GM18499 (cell line): ENCODE data around the gene LCNL1.
A peak's percentile ranks its signal among the peaks of the same experiment; 100 is the strongest.

ENCODE experiments used
- ATAC-seq: cut with Tn5 transposase; IDR thresholded peaks from one replicate; pipeline ENCODE4 v1.9.1; 2021; ENCODE audit warnings: moderate number of reproducible peaks; ENCODE audit not compliant: insufficient read depth, unreplicated experiment

Gene LCNL1

GRCh38 chr9:136982232-136983051, at the start of gene LCNL1:
LCNL1 (plus strand) TSS chr9:136982993; CDS start chr9:136983587, 594 bp downstream.
- no peak for ATAC-seq

DNA sequence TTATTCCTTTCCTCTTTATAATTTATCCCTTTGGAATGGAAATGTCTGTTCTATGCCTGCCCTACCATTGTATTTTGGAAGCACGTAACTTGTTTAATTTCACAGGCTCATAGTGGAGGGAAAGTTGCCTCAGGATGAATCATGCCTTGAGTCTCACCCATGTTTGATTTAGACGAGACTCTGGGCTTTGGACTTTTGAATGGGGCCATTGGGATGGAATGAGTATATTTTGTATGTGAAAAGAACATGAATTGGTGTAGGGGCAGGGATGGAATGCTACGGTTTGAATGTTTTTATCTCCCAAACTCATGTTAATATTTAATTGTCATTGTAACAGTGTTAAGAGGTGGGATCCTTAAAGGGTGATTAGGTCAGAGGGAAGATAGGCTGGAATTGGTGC, 48.5 kb upstream of the LCNL1 start:
- no peak for ATAC-seq

DNA sequence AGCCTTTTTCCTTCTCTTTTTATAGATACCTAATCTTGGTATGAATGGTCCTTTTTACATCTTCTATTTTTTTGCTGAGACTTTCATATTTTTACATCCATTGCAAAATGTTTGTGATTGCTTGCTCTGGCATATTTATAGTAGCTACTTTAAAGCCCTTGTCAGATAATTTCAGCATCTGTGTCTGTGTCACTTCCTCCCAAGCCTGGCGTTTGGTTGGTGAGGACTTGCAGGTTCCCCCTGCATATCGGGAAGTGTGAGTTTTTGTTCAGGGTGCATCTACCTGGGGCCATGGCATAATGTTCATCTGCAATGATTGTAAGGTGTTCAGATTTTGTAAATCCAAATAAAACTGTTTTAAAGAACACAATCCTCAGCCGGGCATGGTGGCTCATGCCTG, 47.1 kb upstream of the LCNL1 start:
- ATAC-seq: no peak

GRCh38 chr9:136936645-136937170, 46.1 kb upstream of the LCNL1 start:
- no peak for ATAC-seq

DNA sequence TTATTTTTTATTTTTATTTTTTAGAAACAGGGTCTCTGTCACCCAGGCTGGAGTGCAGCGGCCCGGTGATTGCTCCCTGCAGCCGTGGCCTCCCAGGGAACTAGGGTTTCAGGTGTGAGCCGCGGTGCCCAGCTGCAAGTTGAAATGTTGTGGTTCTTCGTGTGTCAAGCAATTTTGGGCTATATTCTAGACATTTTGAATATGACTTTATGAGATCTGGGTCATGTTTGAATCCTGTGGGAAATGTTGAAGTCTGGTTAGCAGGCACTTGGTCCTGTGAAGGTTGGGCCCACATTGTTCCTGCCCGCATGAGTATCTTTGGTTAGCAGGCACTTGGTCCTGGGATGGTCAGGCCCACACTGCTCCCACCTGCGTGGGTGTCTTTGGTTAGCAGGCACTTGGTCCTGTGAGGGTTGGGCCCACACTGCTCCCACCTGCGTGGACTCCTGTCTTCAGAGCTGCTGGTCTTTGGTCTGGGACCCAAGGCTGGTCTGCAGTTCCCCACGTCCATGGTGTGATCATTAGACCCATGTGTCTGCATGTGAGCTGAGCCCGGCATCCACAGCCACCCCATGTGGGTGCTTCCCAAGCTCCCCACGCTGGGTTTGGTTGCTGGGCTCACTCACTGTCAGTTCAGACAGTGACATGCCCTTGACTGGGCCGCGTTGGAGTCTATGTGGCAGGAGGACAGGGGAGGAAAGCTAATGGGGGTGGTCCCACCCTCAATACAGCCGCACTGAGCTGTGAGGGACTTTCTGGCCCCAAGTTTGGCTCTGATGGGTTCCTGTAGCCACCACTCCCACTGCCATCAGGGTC, 45.4 kb upstream of the LCNL1 start:
- ATAC-seq: no peak

DNA sequence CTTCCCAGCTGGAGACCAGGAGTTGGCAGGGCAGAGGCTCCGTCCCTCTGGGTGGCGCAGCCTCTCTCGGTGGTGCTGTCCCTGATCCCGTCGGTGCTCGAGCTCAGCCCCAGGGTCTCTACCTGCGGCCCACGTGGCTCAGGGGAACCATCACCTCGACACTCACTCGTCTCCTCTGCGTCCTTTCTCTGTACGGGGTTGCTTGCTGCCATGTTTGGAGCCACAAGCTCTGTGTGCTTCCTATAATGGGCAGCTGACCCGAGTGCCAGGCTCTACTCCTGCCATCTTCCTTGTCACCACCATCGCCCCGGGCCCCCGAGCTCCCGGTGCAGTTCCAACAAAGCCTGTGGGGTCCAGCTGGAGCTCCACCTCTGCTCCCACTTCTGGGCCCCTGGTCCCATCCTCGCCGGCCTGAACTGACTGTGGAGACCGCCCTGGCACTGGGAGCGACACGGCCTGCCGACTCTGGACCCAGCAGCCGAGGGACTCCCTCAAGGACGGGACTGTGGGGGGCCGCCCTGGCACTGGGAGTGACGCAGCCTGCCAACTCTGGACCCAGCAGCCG, 43.3 kb upstream of the LCNL1 start:
- ATAC-seq: no peak

DNA sequence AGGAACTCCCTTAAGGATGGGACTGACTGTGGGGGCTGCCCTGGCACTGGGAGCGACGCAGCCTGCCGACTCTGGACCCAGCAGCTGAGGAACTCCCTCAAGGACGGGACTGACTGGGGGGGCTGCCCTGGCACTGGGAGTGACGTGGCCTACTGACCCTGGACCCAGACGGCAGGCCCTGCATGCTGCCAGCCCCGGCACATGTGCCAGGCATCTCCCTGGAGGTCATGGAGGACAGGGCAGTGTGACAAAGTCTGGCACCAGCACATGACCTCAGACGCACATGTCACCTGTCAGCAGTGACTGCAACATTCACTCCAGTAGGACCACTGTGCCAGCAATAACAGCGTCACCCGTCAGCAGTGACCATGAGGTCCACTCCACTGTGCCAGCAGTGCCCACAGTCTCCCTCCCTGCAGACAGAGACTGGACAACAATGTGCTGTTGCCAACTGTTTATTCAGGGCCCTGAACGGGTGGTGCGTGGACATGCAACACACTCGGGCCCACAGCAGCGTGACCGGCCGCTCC, 42.7 kb upstream of the LCNL1 start:
- no peak for ATAC-seq

DNA sequence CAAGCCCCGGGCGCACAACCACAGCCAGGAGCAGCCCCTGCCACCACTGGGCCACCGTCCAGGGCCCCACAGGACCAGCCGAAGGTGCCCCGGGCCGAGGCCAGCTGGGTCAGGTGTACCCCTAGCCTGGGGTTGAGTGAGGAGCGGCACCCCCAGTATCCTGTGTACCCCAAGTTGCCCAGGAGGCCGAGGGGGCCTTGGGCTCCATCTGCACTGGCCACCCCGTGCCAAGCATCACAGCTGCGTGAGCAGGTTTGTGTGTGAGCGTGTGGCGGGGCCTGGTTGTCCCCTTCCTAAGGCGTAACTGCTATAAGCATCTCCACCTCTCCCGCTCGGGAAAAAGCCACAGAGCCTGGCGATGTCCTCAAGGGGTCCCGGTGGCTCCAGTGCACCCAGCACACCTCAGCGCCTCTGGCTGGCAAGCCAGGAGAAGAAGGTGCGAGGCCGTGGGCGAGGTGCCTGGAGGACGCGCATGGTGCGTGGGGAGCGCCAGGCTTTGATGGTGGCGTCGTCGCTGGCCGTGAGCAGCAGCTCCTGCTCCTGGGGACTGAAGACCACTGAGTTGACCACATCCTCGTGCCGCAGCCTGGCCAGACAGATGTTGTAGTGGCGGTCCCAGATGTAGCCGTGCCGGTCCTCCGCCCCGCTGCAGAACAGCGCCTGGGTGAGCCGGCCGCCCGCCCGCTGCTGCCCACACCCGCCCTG, 42.1 kb upstream of the LCNL1 start:
- ATAC-seq: no peak

- ATAC-seq: no peak
Observed at GRCh38 chr9:136941231-136942111, 41.3 kb upstream of the LCNL1 start.

DNA sequence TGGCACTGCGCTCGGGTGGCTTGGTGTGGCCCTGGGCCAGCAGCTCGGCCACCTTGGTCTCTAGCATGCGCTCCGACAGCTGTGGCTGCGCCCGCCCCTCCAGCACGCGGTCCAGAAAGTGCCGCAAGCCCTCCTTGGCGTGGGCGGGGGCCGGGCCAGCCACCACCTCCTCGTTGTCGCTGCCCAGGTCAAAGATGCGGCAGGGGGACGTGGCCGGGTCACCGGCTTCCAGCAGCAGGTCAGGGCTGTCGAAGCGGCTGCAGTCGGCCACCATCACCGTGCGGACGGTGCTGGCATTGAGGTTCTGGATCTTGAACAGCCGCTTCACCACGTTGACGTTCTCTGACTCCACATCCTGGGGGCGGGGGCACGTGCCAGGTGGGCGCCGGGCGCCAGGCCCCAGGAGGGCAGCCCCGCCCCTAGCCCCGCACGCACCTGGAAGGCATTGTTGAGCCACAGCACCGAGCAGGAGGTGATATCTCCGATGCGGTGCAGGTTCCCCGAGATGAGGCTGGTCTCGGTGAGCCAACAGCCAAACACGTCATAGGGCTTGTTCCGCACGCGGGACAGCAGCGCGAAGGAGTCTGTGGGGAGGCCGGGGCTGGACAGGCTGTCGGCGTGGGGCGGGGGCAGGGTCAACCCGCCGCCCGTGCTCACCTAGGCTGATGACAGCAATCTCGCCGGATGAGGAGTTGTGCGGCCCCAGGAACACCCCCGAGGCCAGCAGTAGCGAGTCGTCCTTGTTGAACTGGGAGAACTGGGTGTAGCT, 40.5 kb upstream of the LCNL1 start:
- no peak for ATAC-seq

- ATAC-seq: no peak
Observed at GRCh38 chr9:136942881-136943230, 39.9 kb upstream of the LCNL1 start.

- ATAC-seq: peak; percentile 18
Observed at GRCh38 chr9:136943291-136944211, 39.2 kb upstream of the LCNL1 start.

DNA sequence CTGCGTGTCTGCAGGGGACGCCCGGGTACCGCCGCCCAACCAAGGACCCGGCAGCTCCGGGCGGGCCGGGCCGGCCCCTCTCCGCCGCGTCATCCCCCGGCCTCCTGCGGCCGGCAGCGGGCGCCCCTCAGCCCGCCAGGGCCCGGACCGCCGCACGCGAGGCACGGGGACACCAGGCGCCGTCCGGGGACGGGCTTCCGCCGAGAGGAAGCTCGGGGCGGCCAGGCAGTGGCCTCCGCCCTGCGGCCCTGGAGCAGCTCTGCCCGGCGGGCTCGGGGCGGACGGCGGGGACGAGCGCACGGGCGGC, 38.6 kb upstream of the LCNL1 start:
- ATAC-seq: peak; percentile 11

DNA sequence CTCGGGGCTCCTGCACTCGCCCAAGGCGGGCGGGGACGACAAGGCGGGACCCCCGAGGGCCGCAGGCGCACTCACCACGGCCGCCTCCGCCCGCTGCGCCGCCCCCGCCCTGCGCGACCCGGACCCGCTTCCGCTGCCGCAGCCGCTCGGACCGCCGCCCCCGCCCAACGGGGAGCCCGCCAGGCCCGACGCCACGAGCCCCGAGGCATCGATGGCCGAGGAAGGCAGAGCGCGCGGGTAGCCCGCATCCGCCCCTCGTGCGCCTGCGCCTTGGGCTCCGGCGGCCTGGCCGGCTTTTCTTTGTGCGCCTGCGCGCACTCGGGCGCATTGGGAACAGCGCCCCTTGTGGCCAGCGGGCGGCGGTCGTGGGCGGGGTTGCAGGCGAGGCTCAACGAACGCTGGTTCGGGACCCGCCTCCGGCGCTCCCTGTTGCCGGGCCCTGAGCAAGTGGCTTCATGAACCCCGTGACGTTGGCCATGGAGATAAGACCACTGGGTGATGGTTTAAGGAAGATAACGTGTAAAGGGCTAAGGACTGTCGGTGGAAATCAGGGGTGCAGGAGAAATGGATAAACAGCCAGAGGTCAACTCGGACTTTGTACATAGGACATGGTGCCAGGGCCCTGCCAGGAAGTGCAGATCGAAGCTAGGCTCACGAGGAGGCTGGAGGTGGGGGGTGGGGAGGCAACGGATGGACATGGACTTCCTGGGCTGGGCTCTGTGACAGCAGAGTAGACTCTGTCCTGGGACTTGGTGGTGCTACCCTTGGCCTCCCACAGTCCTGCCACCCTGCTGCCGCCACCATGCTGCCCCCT, 38.1 kb upstream of the LCNL1 start, which contains the start of the genes C8G and FBXW5:
C8G (plus strand) TSS at position 725 of the 814 bp plus-strand sequence; CDS start at position 803, 78 bp downstream.
FBXW5 (minus strand) TSS at position 220 of the 814 bp plus-strand sequence. CDS start 655 bp downstream, outside the sequence.
- ATAC-seq: peak; percentile 67

GRCh38 chr9:136945333-136946227, 37.2 kb upstream of the LCNL1 start:
- ATAC-seq: no peak
